PC-3 (cell line): Measurements from ENCODE around the gene CARNS1. TPM values are rescaled to one million over a fixed set of nuclear protein-coding genes. Genes with fewer than 3 reads are reported as not detected.
A peak's percentile ranks its signal among the peaks of the same experiment; 100 is the strongest.

Experiments
- ATAC-seq: fragments of 200-7000 bp; cut with Tn5 transposase; 2 replicates; pipeline ENCODE4 v1.9.1; 2020; ENCODE audit warnings: mild to moderate bottlenecking, moderate library complexity
- BruUV-seq: library from RNA; stranded (reverse); fragments of 400-500 nt; replicated peaks from 2 replicates; lab custom pipeline; 2021; lab: Mats Ljungman, UMichigan
- CTCF ChIA-PET: fragments of 300-600 bp; sonication (Branson Sonifier 250); formaldehyde crosslinking; loops from one replicate; lab custom pipeline; 2022; ENCODE audit warnings: antibody characterized with exemption; lab: Charles Lee
- POLR2A ChIA-PET: fragments of 300-600 bp; sonication (Branson Sonifier 250); formaldehyde crosslinking; loops from one replicate; lab custom pipeline; 2022; ENCODE audit warnings: antibody characterized with exemption; ENCODE audit not compliant: unreplicated experiment; lab: Charles Lee
- DNase-seq: peaks from one replicate; pipeline ENCODE4 v3.0.0-alpha.2; 2015
- H2AFZ ChIP-seq: fragments of 300-600 bp; sonication (generic); 2 replicates; pipeline ENCODE4 v1.6.0; 2016; ENCODE audit warnings: antibody characterized with exemption, low read length
- H3F3A ChIP-seq: fragments of 300-600 bp; sonication (generic); one replicate; pipeline ENCODE4 v1.6.0; 2017; ENCODE audit warnings: antibody characterized with exemption, low read length, control low read depth, mild to moderate bottlenecking; ENCODE audit not compliant: unreplicated experiment
- H3K27ac ChIP-seq: fragments of 300-600 bp; sonication (generic); 2 replicates; pipeline ENCODE4 v1.5.1; 2016; ENCODE audit warnings: mild to moderate bottlenecking, low read length
- H3K27me3 ChIP-seq: fragments of 300-600 bp; sonication (generic); 2 replicates; pipeline ENCODE4 v1.6.1; 2016; ENCODE audit warnings: low read length, mixed read lengths
- H3K36me3 ChIP-seq: fragments of 300-600 bp; sonication (generic); 2 replicates; pipeline ENCODE4 v1.6.1; 2016; ENCODE audit warnings: low read depth, mixed run types, low read length, mixed read lengths
- H3K4me1 ChIP-seq: fragments of 300-600 bp; sonication (generic); 2 replicates; pipeline ENCODE4 v1.5.1; 2016; ENCODE audit warnings: low read length; ENCODE audit not compliant: insufficient read depth
- H3K4me2 ChIP-seq: fragments of 300-600 bp; sonication (generic); 2 replicates; pipeline ENCODE4 v1.6.0; 2016; ENCODE audit warnings: low read length
- H3K4me3 ChIP-seq: fragments of 300-600 bp; sonication (generic); 2 replicates; pipeline ENCODE4 v1.5.1; 2016; ENCODE audit warnings: mild to moderate bottlenecking, low read length, mixed read lengths
- H3K79me2 ChIP-seq: fragments of 300-600 bp; sonication (generic); 2 replicates; pipeline ENCODE4 v1.6.1; 2017; ENCODE audit warnings: low read length, mixed read lengths
- H3K9ac ChIP-seq: fragments of 300-600 bp; sonication (generic); 2 replicates; pipeline ENCODE4 v1.6.0; 2016; ENCODE audit warnings: mild to moderate bottlenecking, low read length
- H3K9me2 ChIP-seq: fragments of 300-600 bp; sonication (generic); replicated peaks from 2 replicates; pipeline ENCODE4 v1.6.1; 2016; ENCODE audit warnings: mixed run types, low read length, mixed read lengths
- H3K9me3 ChIP-seq: fragments of 300-600 bp; sonication (generic); 2 replicates; pipeline ENCODE4 v1.6.1; 2016; ENCODE audit warnings: low read length, mixed read lengths
- H4K20me1 ChIP-seq: fragments of 300-600 bp; sonication (generic); 2 replicates; pipeline ENCODE4 v1.6.1; 2016; ENCODE audit warnings: low read length, mixed read lengths
- CTCF ChIP-seq: fragments of 300-600 bp; sonication (generic); conservative IDR thresholded peaks from 2 replicates; pipeline ENCODE4 v1.5.1; 2017; ENCODE audit warnings: antibody characterized with exemption, low read depth, mild to moderate bottlenecking, low read length
- EZH2 ChIP-seq: fragments of 300-600 bp; sonication (generic); IDR thresholded peaks from one replicate; pipeline ENCODE4 v1.6.1; 2017; ENCODE audit warnings: antibody characterized with exemption, mild to moderate bottlenecking, low read length; ENCODE audit not compliant: unreplicated experiment
- EZH2phosphoT487 ChIP-seq: fragments of 300-600 bp; sonication (generic); IDR thresholded peaks from 2 replicates; pipeline ENCODE4 v1.6.1; 2018; ENCODE audit warnings: mild to moderate bottlenecking, antibody characterized with exemption, low read length, borderline replicate concordance
- intact Hi-C: fragments of 100-400 bp; cut with micrococcal nuclease; formaldehyde crosslinking; loops from 2 replicates; pipeline ENCODE4 v1.9.0; 2023
- total RNA-seq: library from RNA; depleted of rRNA; stranded (reverse); fragments of >200 nt; gene quantifications from 2 replicates; pipeline ENCODE4 v1.2.3, GENCODE V29; 2014

Gene CARNS1
- total RNA-seq, 1 experiment from 2014 or later = 0.22 TPM

GRCh38 chr11:67372993-67373647 lies 42.4 kb upstream of the CARNS1 start, which contains the start of gene CLCF1:
TSS of gene CLCF1 (minus strand) at chr11:67373598. CDS start at chr11:67373539, 59 bp downstream.
- ATAC-seq (peak; percentile 0; the same call in 1 of the 2 replicates), DNase-seq (peak; percentile 56)
- Histone ChIP-seq H2AFZ (peak within 1 kb of the TSS; percentile 42), H3K79me2 (peaks cover 54% of the 10 kb centered on the region), H3K27me3 (no peaks in the 10 kb centered on the region), H3K4me3 (peak within 1 kb of the TSS; percentile 90), H3K9me2 (no peaks in the 10 kb centered on the region), H3K4me2 (peak within 1 kb of the TSS; percentile 96), H3F3A (peaks cover 13% of the 10 kb centered on the region), H4K20me1 (peaks cover 40% of the 10 kb centered on the region), H3K27ac (peak within 1 kb of the TSS; percentile 100), H3K9ac (peak within 1 kb of the TSS; percentile 100), H3K4me1 (peaks cover 58% of the 10 kb centered on the region), H3K36me3 (peaks cover 21% of the 10 kb centered on the region; the same call in 1 of the 2 replicates), H3K9me3 (no peaks in the 10 kb centered on the region)
- TF ChIP-seq EZH2phosphoT487 (no peak), CTCF (no peak), EZH2 (no peak)
- no TSS peak for BruUV-seq
- intact Hi-C loops = loop anchor here (5.0 kb wide), 1 partner anchor 111 kb away; no protein-coding TSS in a partner anchor
- ChIA-PET CTCF (interaction anchor here (0.6 to 2.8 kb wide), 5 partner anchors 16 to 203 kb away, joined by 4 to 16 read pairs (median 7); no protein-coding TSS in a partner anchor), POLR2A (interaction anchor here (0.7 to 1.6 kb wide), 4 partner anchors 10 to 1268 kb away, joined by 3 to 32 read pairs (median 12); partner anchors contain the start of gene POLD4)

- H3K9me2 ChIP-seq = no peaks in the 10 kb centered on the region
- no peaks in the 10 kb centered on the region for H3K9me3 ChIP-seq
- no peaks in the 10 kb centered on the region for H3K27me3 ChIP-seq
- peak overlapping the region; percentile 100 for H3K9ac ChIP-seq
- ChIA-PET POLR2A (interaction anchor here (0.5 to 1.6 kb wide), 12 partner anchors 11 to 1269 kb away, joined by 3 to 32 read pairs (median 4); partner anchors contain the start of genes ANKRD13D, POLD4 and PPP1CA), CTCF (interaction anchor here (0.6 to 2.8 kb wide), 10 partner anchors 8 to 204 kb away, joined by 3 to 16 read pairs (median 6); partner anchors contain the start of genes POLD4 and RAD9A)
- H3K79me2 ChIP-seq = peaks cover 52% of the 10 kb centered on the region
- intact Hi-C loops = loop anchor here (1.0 to 5.0 kb wide), 3 partner anchors 21 to 112 kb away; partner anchors contain the start of gene POLD4
- peak overlapping the region; percentile 42; the same call in 1 of the 2 replicates for H2AFZ ChIP-seq
- H3K36me3 ChIP-seq = peaks cover 16% of the 10 kb centered on the region; the same call in 1 of the 2 replicates
- H3F3A ChIP-seq = peaks cover 9% of the 10 kb centered on the region
- H3K4me3 ChIP-seq = peak overlapping the region; percentile 90
- H3K4me1 ChIP-seq = peaks cover 66% of the 10 kb centered on the region
- DNase-seq (peak; percentile 99), ATAC-seq (peak; percentile 64)
- peak overlapping the region; percentile 100 for H3K27ac ChIP-seq
- TF ChIP-seq EZH2 = no peak
- TF ChIP-seq EZH2phosphoT487 = no peak; the same call in 1 of the 2 replicates
- TF ChIP-seq CTCF = peak; percentile 64
- no TSS peak for BruUV-seq
- peak overlapping the region; percentile 96 for H3K4me2 ChIP-seq
- peaks cover 32% of the 10 kb centered on the region for H4K20me1 ChIP-seq
Observed at GRCh38 chr11:67373648-67374570, 41.6 kb upstream of the CARNS1 start.
